ENCODE measurements around the gene DIP2C. TPM values are rescaled to one million over a fixed set of nuclear protein-coding genes. Genes with fewer than 3 reads are reported as not detected.

DIP2C gene
- total and polyA plus RNA-seq, 2 experiments from 2014 or later: 9.1 to 15.8 TPM

GRCh38 chr10:609262-609658, 80.2 kb downstream of the DIP2C start:
- Histone ChIP-seq H3K9me3 (ENCODE audit: low read depth) (no peaks in the 10 kb centered on the region), H3K27me3 (no peaks in the 10 kb centered on the region), H3K27ac (peak overlapping the region; percentile 74), H3K4me3 (no peak overlapping the region), H3K4me1 (ENCODE audit: low read depth) (peaks cover 10% of the 10 kb centered on the region), H3K36me3 (no peaks in the 10 kb centered on the region)
- TF ChIP-seq, protein P1, sequence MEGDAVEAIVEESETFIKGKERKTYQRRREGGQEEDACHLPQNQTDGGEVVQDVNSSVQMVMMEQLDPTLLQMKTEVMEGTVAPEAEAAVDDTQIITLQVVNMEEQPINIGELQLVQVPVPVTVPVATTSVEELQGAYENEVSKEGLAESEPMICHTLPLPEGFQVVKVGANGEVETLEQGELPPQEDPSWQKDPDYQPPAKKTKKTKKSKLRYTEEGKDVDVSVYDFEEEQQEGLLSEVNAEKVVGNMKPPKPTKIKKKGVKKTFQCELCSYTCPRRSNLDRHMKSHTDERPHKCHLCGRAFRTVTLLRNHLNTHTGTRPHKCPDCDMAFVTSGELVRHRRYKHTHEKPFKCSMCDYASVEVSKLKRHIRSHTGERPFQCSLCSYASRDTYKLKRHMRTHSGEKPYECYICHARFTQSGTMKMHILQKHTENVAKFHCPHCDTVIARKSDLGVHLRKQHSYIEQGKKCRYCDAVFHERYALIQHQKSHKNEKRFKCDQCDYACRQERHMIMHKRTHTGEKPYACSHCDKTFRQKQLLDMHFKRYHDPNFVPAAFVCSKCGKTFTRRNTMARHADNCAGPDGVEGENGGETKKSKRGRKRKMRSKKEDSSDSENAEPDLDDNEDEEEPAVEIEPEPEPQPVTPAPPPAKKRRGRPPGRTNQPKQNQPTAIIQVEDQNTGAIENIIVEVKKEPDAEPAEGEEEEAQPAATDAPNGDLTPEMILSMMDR (IDR thresholded peaks at IDR 0.05; ENCODE audit: low read depth, low read length): no peak
- no peak for DNase-seq (ENCODE audit: low read depth in 1 of 2, low spot score in 1 of 2)

DNA sequence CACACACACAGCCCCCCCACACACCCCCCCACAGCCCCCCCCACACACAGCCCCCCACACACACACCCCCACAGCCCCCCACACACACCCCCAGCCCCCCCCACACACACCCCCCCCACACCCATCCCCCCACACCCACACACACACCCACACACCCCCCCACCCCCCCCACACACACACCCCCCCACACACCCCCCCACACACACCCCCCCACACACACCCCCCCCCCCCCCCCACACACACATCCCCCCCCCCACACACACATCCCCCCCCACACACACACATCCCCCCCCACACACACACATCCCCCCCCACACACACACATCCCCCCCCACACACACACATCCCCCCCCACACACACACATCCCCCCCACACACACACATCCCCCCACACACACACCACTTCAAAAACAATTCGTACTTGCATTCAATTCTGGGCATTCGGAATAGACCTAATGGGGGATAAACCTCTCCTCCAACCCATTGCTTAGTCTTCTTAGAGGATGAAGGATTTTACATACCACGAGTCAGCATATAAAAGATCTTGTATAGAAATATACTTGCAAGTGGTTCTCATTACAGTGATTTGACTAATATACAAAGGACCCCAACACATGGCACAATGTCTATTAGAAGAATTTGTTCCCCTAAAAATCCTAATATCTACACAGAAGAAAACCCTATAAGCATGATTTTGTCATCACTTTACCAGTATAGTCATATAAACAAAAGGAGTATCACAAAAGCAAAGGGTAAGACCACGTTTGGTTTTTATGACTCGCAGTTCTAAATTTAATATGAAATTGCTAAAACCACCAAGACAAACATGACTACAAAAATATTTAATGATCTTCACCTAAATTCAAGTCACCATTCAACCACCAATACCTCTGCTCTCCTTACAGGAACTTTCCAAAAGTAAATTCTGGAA, 80.9 kb downstream of the DIP2C start:
- Histone ChIP-seq H3K27me3 (no peaks in the 10 kb centered on the region), H3K4me1 (ENCODE audit: low read depth) (peaks cover 10% of the 10 kb centered on the region), H3K9me3 (ENCODE audit: low read depth) (no peaks in the 10 kb centered on the region), H3K36me3 (no peaks in the 10 kb centered on the region), H3K4me3 (no peak overlapping the region), H3K27ac (no peak overlapping the region)
- DNase-seq (ENCODE audit: low read depth in 1 of 2, low spot score in 1 of 2): peak in 1 of 2 donors; percentile 45
- TF ChIP-seq, protein P1 (IDR thresholded peaks at IDR 0.05; ENCODE audit: low read depth, low read length): no peak

DNA sequence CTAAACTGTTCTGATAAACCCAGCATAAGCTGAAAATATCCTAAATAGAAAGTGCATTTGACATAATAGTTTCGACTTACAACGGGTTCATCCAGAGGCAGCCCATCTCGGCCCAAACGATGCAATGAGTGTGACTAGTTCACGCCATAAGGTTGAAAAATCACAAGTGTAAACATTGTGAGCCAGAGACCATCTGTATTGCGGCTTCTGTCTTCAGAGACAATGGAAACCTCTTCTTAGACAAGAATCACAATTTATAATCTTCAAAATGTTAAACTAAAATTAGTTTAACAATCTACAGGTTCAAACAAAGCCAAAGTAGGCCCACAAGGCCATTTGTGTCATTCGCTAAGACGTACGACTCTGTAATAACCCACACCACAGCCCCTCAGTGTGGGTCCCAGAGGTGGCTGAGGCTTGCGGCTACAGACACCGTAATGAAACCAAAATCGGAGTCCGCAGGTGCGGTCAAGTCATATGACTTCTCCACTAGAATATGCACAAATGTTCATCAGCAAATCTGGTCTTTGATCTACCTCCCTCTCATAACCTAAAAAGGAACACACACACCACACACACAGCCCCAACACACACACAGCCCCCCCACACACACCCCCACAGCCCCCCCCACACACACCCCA, 81.8 kb downstream of the DIP2C start:
- H3K4me3 ChIP-seq: no peak overlapping the region
- H3K9me3 ChIP-seq (ENCODE audit: low read depth): no peaks in the 10 kb centered on the region
- H3K27ac ChIP-seq: no peak overlapping the region
- DNase-seq (ENCODE audit: low read depth in 1 of 2, low spot score in 1 of 2): no peak
- H3K4me1 ChIP-seq (ENCODE audit: low read depth): peaks cover 13% of the 10 kb centered on the region
- H3K36me3 ChIP-seq: no peaks in the 10 kb centered on the region
- TF ChIP-seq, protein P1 (IDR thresholded peaks at IDR 0.05; ENCODE audit: low read depth, low read length): no peak
- H3K27me3 ChIP-seq: no peaks in the 10 kb centered on the region

GRCh38 chr10:606762-607544, 82.5 kb downstream of the DIP2C start:
- H3K27me3 ChIP-seq: no peaks in the 10 kb centered on the region
- no peaks in the 10 kb centered on the region for H3K36me3 ChIP-seq
- no peak overlapping the region for H3K27ac ChIP-seq
- TF ChIP-seq, protein P1 (IDR thresholded peaks at IDR 0.05; ENCODE audit: low read depth, low read length): no peak
- no peak overlapping the region for H3K4me3 ChIP-seq
- DNase-seq (ENCODE audit: low read depth in 1 of 2, low spot score in 1 of 2): peak in 1 of 2 donors; percentile 22
- peaks cover 13% of the 10 kb centered on the region for H3K4me1 ChIP-seq (ENCODE audit: low read depth)
- H3K9me3 ChIP-seq (ENCODE audit: low read depth): no peaks in the 10 kb centered on the region

GRCh38 chr10:605632-606325, 83.7 kb downstream of the DIP2C start:
- Histone ChIP-seq H3K4me3 (no peak overlapping the region), H3K4me1 (ENCODE audit: low read depth) (peaks cover 13% of the 10 kb centered on the region), H3K36me3 (no peaks in the 10 kb centered on the region), H3K27me3 (no peaks in the 10 kb centered on the region), H3K27ac (no peak overlapping the region), H3K9me3 (ENCODE audit: low read depth) (no peaks in the 10 kb centered on the region)
- DNase-seq (ENCODE audit: low read depth in 1 of 2, low spot score in 1 of 2): no peak
- TF ChIP-seq, protein P1 (IDR thresholded peaks at IDR 0.05; ENCODE audit: low read depth, low read length): no peak
